Hematopoietic multipotent progenitor cell treated with erythropoietin and hydrocortisone succinate and interleukin-3 and kit ligand, for 15 days (in vitro differentiated cells): ENCODE data around the gene PCDHA3.
"Not testable (repeated sequence)": the region's sequence is repeated elsewhere in the genome, so short reads cannot be mapped to it uniquely, and the experiment has no call there.

Experiments used
- DNase-seq: peaks from one replicate; pipeline ENCODE4 v3.0.0-alpha.2; 2015; ENCODE audit warnings: low spot score

The PCDHA3 gene

DNA sequence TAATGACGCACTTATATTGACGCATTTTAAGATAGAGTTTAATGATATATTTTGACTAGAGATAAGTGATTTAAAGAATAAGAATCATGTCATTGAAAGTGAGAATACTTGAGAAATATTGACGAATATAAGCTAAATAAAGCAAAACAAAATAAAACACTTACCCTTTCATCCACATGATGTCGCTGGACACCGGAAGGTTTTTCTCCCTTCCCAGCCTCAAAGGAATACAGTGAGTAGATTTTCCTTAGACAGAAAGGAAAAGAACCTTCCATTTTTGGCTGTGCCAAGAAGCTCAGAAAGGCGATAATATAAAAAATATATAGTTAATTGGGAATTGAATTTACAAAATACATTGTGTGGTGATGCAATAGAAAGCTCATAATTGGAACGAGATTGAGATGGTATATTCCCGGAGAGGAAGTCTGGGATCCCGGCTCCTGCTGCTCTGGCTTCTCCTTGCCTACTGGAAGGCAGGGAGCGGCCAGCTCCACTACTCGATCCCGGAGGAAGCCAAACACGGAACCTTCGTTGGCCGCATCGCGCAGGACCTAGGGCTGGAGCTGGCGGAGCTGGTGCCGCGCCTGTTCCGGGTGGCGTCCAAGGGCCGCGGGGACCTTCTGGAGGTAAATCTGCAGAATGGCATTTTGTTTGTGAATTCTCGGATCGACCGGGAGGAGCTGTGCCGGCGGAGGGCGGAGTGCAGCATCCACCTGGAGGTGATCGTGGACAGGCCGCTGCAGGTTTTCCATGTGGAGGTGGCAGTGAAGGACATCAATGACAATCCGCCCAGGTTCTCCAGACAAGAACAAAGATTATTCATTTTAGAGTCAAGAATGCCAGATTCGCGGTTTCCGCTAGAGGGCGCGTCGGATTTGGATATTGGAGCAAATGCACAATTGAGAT is 20.8 kb downstream of the PCDHA3 start, which contains the start of gene PCDHA5:
Gene PCDHA5 (plus strand): TSS at position 239 of the 906 bp plus-strand sequence.
- no peak for DNase-seq

DNA sequence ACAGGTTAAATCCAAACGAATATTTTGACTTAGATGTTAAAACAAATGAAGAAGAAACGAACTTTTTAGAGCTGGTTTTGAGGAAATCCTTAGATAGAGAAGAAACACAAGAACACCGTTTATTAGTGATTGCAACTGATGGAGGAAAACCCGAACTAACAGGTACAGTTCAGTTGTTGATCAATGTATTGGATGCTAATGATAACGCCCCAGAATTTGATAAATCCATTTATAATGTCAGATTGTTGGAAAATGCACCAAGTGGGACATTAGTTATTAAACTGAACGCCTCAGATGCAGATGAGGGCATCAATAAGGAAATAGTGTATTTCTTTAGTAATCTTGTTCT is 21.4 kb downstream of the PCDHA3 start:
- DNase-seq, result no peak

DNA sequence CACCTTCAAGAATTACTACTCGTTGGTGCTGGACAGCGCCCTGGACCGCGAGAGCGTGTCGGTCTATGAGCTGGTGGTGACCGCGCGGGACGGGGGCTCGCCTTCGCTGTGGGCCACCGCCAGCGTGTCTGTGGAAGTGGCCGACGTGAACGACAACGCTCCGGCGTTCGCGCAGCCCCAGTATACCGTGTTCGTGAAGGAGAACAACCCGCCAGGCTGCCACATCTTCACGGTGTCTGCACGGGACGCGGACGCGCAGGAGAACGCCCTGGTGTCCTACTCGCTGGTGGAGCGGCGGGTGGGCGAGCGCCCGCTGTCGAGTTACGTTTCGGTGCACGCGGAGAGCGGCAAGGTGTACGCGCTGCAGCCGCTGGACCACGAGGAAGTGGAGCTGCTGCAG is 22.1 kb downstream of the PCDHA3 start:
- not testable (repeated sequence) for DNase-seq

DNA sequence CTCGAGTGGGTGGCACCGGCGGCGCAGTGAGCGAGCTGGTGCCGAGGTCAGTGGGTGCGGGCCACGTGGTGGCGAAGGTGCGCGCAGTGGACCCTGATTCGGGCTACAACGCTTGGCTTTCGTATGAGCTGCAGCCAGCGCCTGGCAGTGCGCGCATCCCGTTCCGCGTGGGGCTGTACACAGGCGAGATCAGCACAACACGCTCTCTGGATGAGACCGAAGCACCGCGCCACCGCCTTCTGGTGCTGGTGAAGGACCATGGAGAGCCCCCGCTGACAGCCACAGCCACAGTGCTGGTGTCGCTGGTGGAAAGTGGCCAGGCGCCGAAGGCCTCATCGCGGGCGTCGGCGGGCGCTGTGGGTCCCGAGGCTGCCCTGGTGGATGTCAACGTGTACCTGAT is 22.6 kb downstream of the PCDHA3 start:
- no peak for DNase-seq

DNA sequence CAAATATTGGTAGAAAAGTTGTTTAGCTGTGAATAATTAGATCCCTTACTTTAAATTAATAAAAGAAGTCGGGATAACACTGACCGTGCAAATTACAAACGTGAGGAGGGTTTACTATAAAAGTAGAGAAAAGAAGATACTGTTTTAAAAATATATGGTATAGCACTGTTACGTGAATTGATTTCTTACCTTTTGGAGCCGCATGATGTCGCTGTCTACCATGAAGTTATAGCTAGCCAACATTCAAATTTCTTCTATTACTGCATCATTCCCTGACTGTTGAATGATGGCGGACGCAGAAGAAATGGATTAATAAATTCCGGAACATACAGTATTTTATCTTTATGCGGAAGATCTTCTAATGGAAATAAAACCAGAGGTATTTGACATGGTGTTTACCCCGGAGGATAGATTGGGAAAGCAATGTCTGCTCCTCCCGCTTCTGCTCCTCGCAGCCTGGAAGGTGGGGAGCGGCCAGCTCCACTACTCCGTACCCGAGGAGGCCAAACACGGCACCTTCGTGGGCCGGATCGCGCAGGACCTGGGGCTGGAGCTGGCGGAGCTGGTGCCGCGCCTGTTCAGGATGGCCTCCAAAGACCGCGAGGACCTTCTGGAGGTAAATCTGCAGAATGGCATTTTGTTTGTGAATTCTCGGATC is 27.0 kb downstream of the PCDHA3 start, which contains the start of gene PCDHA6:
Gene PCDHA6 (plus strand): TSS at position 257 of the 658 bp plus-strand sequence. CDS start 132 bp downstream, at position 389.
- no peak for DNase-seq

DNA sequence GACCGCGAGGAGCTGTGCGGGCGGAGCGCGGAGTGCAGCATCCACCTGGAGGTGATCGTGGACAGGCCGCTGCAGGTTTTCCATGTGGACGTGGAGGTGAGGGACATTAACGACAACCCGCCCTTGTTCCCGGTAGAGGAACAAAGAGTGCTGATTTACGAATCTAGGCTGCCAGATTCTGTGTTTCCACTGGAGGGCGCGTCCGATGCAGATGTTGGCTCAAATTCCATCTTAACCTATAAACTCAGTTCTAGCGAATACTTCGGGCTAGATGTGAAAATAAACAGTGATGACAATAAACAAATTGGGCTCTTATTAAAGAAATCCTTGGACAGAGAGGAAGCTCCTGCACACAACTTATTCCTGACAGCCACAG is 27.5 kb downstream of the PCDHA3 start:
- DNase-seq, result no peak

DNA sequence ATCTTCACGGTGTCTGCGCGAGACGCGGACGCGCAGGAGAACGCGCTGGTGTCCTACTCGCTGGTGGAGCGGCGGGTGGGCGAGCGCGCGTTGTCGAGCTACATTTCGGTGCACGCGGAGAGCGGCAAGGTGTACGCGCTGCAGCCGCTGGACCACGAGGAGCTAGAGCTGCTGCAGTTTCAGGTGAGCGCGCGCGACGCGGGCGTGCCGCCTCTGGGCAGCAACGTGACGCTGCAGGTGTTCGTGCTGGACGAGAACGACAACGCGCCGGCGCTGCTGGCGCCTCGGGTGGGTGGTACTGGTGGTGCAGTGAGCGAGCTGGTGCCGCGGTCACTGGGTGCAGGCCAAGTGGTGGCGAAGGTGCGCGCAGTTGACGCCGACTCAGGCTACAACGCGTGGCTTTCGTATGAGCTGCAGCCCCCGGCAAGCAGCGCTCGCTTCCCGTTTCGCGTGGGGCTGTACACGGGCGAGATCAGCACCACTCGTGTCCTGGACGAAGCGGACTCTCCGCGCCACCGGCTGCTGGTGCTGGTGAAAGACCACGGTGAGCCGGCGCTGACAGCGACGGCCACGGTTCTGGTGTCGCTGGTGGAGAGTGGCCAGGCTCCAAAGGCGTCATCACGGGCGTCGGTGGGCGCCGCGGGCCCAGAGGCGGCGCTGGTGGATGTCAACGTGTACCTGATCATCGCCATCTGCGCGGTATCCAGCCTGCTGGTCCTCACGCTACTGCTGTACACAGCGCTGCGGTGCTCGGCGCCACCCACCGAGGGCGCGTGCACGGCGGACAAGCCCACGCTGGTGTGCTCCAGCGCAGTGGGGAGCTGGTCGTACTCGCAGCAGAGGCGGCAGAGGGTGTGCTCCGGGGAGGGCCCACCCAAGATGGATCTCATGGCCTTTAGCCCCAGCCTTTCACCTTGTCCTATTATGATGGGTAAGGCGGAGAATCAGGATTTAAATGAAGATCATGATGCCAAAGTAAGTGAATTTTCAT is 28.9 kb downstream of the PCDHA3 start:
- DNase-seq, result not testable (repeated sequence)

DNA sequence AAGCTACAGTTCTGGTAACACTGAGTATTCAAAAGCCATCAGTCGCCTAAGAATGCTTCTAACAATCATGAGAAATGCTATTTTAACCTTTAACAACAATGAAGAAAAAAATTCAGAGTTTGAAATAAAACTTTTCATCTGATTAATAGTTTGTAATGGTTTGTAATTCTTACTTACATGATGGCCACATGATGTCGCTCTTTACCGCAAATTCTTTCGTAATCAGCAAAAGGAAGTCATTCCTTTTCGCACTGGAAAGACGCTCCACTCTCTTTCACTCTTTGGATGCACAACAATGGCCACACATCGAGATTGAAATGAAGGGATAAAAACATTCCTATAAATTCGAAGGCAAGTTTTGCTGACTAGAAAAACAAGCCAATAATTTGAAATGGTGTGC is 33.1 kb downstream of the PCDHA3 start, which contains the start of gene PCDHA7:
Gene PCDHA7 (plus strand): TSS at position 277 of the 400 bp plus-strand sequence. CDS start 115 bp downstream, at position 392.
- no peak for DNase-seq

DNA sequence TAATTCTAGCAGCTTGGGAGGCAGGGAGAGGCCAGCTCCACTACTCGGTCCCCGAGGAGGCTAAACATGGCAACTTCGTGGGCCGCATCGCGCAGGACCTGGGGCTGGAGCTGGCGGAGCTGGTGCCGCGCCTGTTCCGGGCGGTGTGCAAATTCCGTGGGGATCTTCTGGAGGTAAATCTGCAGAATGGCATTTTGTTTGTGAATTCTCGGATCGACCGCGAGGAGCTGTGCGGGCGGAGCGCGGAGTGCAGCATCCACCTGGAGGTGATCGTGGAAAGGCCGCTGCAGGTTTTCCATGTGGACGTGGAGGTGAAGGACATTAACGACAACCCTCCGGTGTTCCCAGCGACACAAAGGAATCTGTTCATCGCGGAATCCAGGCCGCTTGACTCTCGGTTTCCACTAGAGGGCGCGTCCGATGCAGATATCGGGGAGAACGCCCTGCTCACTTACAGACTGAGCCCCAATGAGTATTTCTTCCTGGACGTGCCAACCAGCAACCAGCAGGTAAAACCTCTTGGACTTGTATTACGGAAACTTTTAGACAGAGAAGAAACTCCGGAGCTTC is 33.7 kb downstream of the PCDHA3 start:
- DNase-seq, result not testable (repeated sequence)

DNA sequence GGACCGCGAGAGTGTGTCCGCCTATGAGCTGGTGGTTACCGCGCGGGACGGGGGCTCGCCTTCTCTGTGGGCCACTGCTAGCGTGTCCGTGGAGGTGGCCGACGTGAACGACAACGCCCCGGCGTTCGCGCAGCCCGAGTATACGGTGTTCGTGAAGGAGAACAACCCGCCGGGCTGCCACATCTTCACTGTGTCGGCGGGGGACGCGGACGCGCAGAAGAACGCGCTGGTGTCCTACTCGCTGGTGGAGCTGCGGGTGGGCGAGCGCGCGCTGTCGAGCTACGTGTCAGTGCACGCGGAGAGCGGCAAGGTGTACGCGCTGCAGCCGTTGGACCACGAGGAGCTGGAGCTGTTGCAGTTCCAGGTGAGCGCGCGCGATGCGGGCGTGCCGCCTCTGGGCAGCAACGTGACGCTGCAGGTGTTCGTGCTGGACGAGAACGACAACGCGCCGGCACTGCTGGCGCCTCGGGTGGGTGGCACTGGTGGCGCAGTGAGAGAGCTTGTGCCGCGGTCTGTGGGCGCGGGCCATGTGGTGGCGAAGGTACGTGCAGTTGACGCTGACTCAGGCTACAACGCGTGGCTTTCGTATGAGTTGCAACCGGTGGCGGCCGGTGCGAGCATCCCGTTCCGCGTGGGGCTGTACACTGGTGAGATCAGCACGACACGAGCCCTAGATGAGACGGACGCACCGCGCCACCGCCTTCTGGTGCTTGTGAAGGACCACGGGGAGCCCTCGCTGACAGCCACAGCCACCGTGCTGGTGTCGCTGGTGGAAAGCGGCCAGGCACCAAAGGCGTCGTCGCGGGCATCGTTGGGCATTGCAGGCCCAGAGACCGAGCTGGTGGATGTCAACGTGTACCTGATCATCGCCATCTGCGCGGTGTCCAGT is 35.0 kb downstream of the PCDHA3 start:
- no peak for DNase-seq

DNA sequence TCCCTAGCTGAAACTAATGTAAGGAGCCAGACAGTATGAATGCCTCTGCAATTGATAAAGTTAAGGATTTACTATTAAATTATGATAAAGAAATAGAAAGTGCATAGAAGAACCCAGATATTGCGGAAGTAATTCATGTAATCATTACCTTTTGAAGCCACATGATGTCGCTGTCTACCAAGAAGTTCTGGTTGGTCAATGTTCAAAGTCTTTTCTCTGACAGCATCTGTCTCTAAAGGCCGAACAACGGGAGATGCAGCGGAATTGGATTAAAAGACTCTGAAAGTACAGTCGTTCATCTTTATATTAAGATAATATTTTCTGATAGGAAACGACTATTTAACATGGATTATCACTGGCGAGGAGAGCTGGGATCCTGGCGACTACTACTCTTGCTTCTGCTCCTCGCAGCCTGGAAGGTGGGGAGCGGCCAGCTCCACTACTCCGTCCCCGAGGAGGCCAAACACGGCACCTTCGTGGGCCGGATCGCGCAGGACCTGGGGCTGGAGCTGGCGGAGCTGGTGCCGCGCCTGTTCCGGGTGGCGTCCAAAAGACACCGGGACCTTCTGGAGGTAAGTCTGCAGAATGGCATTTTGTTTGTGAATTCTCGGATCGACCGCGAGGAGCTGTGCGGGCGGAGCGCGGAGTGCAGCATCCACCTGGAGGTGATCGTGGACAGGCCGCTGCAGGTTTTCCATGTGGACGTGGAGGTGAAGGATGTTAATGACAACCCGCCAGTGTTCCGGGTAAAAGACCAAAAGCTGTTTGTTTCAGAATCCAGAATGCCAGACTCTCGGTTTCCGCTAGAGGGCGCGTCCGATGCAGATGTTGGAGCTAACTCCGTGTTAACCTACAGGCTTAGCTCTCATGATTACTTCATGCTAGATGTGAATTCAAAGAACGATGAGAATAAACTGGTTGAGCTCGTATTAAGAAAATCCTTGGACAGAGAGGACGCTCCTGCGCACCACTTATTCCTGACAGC is 40.4 kb downstream of the PCDHA3 start, which contains the start of gene PCDHA8:
Gene PCDHA8 (plus strand): TSS at position 210 of the 985 bp plus-strand sequence. CDS start 135 bp downstream, at position 345.
- DNase-seq, result no peak

DNA sequence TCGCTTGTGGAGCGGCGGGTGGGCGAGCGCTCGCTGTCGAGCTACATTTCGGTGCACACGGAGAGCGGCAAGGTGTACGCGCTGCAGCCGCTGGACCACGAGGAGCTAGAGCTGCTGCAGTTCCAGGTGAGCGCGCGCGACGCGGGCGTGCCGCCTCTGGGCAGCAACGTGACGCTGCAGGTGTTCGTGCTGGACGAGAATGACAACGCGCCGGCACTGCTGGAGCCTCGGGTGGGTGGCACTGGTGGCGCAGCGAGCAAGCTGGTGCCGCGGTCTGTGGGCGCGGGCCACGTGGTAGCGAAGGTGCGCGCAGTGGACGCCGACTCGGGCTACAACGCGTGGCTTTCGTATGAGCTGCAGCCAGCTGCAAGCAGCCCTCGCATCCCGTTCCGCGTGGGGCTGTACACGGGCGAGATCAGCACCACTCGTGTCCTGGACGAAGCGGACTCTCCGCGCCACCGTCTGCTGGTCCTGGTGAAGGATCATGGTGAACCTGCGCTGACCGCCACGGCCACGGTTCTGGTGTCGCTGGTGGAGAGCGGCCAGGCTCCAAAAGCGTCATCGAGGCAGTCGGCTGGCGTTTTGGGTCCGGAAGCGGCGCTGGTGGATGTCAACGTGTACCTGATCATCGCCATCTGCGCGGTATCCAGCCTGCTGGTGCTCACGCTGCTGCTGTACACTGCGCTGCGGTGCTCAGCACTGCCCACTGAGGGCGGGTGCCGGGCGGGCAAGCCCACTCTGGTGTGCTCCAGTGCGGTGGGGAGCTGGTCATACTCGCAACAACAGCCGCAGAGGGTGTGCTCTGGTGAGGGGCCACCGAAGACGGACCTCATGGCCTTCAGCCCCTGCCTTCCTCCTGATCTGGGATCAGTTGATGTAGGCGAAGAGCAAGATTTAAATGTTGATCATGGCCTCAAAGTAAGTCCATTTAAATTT is 42.2 kb downstream of the PCDHA3 start:
- DNase-seq, result no peak

DNA sequence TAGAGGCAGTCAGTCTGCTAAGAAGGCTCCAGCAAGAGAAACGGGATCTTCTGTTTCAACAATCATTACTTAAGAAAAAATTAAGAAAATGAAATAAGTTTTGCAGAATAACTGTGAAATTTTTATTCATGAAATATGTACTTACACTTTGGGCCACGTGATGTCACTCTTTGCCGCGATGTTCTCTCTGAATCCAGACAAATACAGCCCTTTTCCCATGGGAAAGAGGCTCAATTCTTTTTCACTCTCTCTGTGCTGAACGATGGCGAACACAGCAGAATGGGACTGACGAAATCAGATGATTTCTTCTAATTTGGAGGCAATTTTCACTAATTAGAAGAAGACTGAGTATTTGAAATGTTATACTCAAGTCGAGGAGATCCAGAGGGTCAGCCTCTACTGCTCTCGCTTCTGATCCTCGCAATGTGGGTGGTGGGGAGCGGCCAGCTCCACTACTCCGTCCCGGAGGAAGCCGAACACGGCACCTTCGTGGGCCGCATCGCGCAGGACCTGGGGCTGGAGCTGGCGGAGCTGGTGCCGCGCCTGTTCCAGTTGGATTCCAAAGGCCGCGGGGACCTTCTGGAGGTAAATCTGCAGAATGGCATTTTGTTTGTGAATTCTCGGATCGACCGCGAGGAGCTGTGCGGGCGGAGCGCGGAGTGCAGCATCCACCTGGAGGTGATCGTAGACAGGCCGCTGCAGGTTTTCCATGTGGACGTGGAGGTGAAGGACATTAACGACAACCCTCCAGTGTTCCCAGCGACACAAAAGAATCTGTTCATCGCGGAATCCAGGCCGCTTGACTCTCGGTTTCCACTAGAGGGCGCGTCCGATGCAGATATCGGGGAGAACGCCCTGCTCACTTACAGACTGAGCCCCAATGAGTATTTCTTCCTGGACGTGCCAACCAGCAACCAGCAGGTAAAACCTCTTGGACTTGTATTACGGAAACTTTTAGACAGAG is 47.6 kb downstream of the PCDHA3 start, which contains the start of gene PCDHA9:
Gene PCDHA9 (plus strand): TSS at position 244 of the 964 bp plus-strand sequence. CDS start 114 bp downstream, at position 358.
- not testable (repeated sequence) for DNase-seq

DNA sequence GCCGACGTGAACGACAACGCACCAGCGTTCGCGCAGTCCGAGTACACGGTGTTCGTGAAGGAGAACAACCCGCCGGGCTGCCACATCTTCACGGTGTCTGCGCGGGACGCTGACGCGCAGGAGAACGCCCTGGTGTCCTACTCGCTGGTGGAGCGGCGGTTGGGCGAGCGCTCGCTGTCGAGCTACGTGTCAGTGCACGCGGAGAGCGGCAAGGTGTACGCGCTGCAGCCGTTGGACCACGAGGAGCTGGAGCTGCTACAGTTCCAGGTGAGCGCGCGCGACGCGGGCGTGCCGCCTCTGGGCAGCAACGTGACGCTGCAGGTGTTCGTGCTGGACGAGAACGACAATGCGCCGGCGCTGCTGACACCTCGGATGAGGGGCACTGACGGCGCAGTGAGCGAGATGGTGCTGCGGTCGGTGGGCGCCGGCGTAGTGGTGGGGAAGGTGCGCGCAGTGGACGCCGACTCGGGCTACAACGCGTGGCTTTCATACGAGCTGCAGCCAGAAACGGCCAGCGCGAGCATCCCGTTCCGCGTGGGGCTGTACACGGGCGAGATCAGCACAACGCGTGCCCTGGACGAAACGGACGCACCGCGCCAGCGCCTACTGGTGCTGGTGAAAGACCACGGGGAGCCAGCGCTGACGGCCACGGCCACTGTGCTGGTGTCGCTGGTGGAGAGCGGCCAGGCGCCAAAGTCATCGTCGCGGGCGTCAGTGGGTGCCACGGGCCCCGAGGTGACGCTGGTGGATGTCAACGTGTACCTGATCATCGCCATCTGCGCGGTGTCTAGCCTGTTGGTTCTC is 49.2 kb downstream of the PCDHA3 start:
- DNase-seq, result not testable (repeated sequence)
